Keratinocyte (primary cell): ENCODE measurements around the gene BTBD6. TPM values are rescaled to one million over a fixed set of nuclear protein-coding genes. Genes with fewer than 3 reads are reported as not detected.

Source experiments
- DNase-seq: peaks from one replicate; pipeline ENCODE4 v3.0.0-alpha.2; 2011; ENCODE audit warnings: low read depth, missing footprints, low spot score
- FAIRE-seq: peaks from 2 replicates; lab custom pipeline; 2011; peaks lifted over from hg19 to GRCh38; lab: Jason Lieb, UNC
- H2AFZ ChIP-seq: 2 replicates; pipeline ENCODE4 v1.6.0; 2012; ENCODE audit warnings: low read length, control low read depth, inconsistent platforms; ENCODE audit not compliant: control insufficient read depth
- H3K27ac ChIP-seq: 2 replicates; pipeline ENCODE4 v1.5.1; 2011; ENCODE audit warnings: low read length; ENCODE audit not compliant: control insufficient read depth, insufficient read depth
- H3K27me3 ChIP-seq: 3 replicates; pipeline ENCODE4 v1.6.0; 2011; ENCODE audit warnings: low read length; ENCODE audit not compliant: control insufficient read depth, insufficient read depth; ENCODE audit errors: extremely low read depth
- H3K36me3 ChIP-seq, 2 experiments: 2 replicates in 1 of 2; 3 replicates in 1 of 2; pipeline ENCODE4 v1.5.1; 2011; ENCODE audit warnings: low read length in 2 of 2, mild to moderate bottlenecking in 1 of 2; ENCODE audit not compliant: control insufficient read depth in 2 of 2, insufficient read depth in 2 of 2; ENCODE audit errors: extremely low read depth in 1 of 2
- H3K4me1 ChIP-seq: 3 replicates; pipeline ENCODE4 v1.5.1; 2011; ENCODE audit warnings: low read length; ENCODE audit not compliant: control insufficient read depth, insufficient read depth; ENCODE audit errors: extremely low read depth
- H3K4me2 ChIP-seq: 3 replicates; pipeline ENCODE4 v1.6.0; 2011; ENCODE audit warnings: low read depth, low read length; ENCODE audit not compliant: control insufficient read depth, insufficient read depth; ENCODE audit errors: extremely low read depth
- H3K4me3 ChIP-seq, 3 experiments: fragments of 200-600 bp in 1 of 3; sonication (generic) in 1 of 3; 2 replicates in 2 of 3; 3 replicates in 1 of 3; pipeline ENCODE4 v1.5.1; 2011 to 2016; ENCODE audit warnings: low read length in 3 of 3, mild to moderate bottlenecking in 3 of 3, control low read depth in 2 of 3, inconsistent platforms in 1 of 3, low read depth in 1 of 3, mixed read lengths in 1 of 3, mixed run types in 1 of 3, moderate library complexity in 1 of 3; ENCODE audit not compliant: control insufficient read depth in 2 of 3, insufficient read depth in 2 of 3; ENCODE audit errors: extremely low read depth in 1 of 3
- H3K79me2 ChIP-seq: 2 replicates; pipeline ENCODE4 v1.6.0; 2012; ENCODE audit warnings: low read length; ENCODE audit not compliant: control insufficient read depth, insufficient read depth
- H3K9ac ChIP-seq: 3 replicates; pipeline ENCODE4 v1.6.0; 2011; ENCODE audit warnings: low read length; ENCODE audit not compliant: control insufficient read depth, insufficient read depth; ENCODE audit errors: extremely low read depth
- H3K9me1 ChIP-seq: 3 replicates; pipeline ENCODE4 v1.6.0; 2011; ENCODE audit warnings: low read length; ENCODE audit not compliant: control insufficient read depth, insufficient read depth; ENCODE audit errors: extremely low read depth
- H3K9me3 ChIP-seq: 2 replicates; pipeline ENCODE4 v1.5.1; 2012; ENCODE audit warnings: low read depth, low read length; ENCODE audit not compliant: control insufficient read depth
- H4K20me1 ChIP-seq: 3 replicates; pipeline ENCODE4 v1.6.0; 2011; ENCODE audit warnings: low read length; ENCODE audit not compliant: control insufficient read depth, insufficient read depth; ENCODE audit errors: extremely low read depth
- EZH2 ChIP-seq: IDR thresholded peaks from one replicate; pipeline ENCODE4 v1.6.1; 2012; ENCODE audit warnings: inconsistent platforms, mild to moderate bottlenecking, low read length, moderate library complexity
- dilution Hi-C: fragments of 300-500 bp; cut with MboI; formaldehyde crosslinking; loops from one replicate; pipeline ENCODE4 v1.7.0; 2020; ENCODE audit warnings: low sequenced_read_pairs; ENCODE audit not compliant: extremely low pct_ligation_motif_present
- polyA plus RNA-seq, 5 experiments: library from polyadenylated mRNA; depleted of rRNA in 3 of 5; stranded (reverse) in 3 of 5; stranded (forward) in 1 of 5; unstranded in 1 of 5; fragments of >200 nt; gene quantifications; 1 replicate in 1 of 5; 2 replicates in 3 of 5; 3 replicates in 1 of 5; pipeline versions ENCODE4 v1.2.1 to v1.2.3, GENCODE V29; 2011 to 2012; ENCODE audit warnings: missing spikeins in 2 of 5, low read depth in 1 of 5, low replicate concordance in 1 of 5
- TF ChIP-seq, protein P1 (sequence below), 3 experiments: IDR thresholded peaks in 1 of 3; conservative IDR thresholded peaks in 1 of 3; optimal IDR thresholded peaks in 1 of 3; 2 replicates in 2 of 3; 3 replicates in 1 of 3; pipeline versions ENCODE3 to v1.5.1; 2011; ENCODE audit warnings: low read length in 3 of 3, mild to moderate bottlenecking in 3 of 3, moderate library complexity in 2 of 3, control low read depth in 1 of 3, inconsistent platforms in 1 of 3; ENCODE audit not compliant: insufficient read depth in 2 of 3; ENCODE audit errors: extremely low read depth in 1 of 3

BTBD6 gene
- polyA plus RNA-seq, 1 donor (not counting 4 experiments of a cell fraction or from before 2014, with no cell fraction given), result 22.2 TPM

DNA sequence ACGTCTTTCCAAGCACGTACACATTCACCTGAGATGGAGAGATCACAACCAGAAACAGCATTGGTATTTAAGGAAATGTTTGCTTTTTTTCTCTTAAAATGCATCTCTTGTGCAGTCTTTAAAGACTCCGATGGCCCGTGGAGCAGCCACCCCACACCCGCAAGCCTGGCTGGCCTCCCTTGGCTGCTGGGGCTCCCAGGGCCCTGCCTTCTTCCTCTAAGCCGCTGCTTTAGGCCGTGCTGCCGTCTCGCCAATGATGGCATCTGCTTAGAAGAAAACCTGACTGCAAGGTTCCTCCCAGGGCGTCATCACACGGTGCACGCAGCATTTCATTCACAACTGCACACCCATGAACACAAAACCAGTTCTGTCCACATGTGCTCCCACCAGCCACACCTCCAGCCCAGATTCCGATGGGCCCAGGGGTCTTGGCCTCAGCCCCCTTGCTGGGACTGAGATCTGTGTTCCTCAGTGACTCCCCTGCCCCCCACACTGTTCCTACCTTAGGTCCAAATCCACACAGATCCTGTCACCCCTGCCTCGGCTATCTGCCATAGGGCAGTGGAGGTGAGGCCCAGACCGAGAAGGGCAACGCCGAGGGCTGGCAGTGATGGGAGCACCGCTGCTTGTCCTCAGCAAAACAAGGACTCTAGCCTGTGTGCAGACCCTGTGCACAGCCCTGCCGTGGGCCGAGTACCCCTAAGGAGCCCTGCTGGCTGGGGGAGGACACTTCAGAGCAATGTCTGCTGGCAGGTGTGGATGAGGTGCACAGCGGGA is 4.4 kb downstream of the BTBD6 start:
- no peak overlapping the region for H3K27ac ChIP-seq
- peaks cover 16 to 17% of the 10 kb centered on the region in 2 experiments for H3K36me3 ChIP-seq
- no peak overlapping the region for H3K4me3 ChIP-seq
- H3K4me2 ChIP-seq, result no peak overlapping the region
- H3K9me3 ChIP-seq, result no peaks in the 10 kb centered on the region
- no peak overlapping the region for H3K9ac ChIP-seq
- DNase-seq (no peak), FAIRE-seq (no peak)
- dilution Hi-C loops, result no loop called here
- H3K27me3 ChIP-seq, result no peaks in the 10 kb centered on the region
- H2AFZ ChIP-seq, result no peak overlapping the region
- H3K79me2 ChIP-seq, result peaks cover 12% of the 10 kb centered on the region
- peaks cover 4% of the 10 kb centered on the region for H3K4me1 ChIP-seq
- H4K20me1 ChIP-seq, result no peaks in the 10 kb centered on the region
- TF ChIP-seq EZH2, result no peak
- TF ChIP-seq, protein P1, sequence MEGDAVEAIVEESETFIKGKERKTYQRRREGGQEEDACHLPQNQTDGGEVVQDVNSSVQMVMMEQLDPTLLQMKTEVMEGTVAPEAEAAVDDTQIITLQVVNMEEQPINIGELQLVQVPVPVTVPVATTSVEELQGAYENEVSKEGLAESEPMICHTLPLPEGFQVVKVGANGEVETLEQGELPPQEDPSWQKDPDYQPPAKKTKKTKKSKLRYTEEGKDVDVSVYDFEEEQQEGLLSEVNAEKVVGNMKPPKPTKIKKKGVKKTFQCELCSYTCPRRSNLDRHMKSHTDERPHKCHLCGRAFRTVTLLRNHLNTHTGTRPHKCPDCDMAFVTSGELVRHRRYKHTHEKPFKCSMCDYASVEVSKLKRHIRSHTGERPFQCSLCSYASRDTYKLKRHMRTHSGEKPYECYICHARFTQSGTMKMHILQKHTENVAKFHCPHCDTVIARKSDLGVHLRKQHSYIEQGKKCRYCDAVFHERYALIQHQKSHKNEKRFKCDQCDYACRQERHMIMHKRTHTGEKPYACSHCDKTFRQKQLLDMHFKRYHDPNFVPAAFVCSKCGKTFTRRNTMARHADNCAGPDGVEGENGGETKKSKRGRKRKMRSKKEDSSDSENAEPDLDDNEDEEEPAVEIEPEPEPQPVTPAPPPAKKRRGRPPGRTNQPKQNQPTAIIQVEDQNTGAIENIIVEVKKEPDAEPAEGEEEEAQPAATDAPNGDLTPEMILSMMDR (optimal IDR thresholded peaks at IDR 0.05 in 1 of 3, IDR thresholded peaks at IDR 0.05 in 1 of 3, conservative IDR thresholded peaks at IDR 0.05 in 1 of 3; ENCODE audit: extremely low read depth in 1 of 3, insufficient read depth in 2 of 3, low read length in 3 of 3), result no peak
- no peaks in the 10 kb centered on the region for H3K9me1 ChIP-seq

DNA sequence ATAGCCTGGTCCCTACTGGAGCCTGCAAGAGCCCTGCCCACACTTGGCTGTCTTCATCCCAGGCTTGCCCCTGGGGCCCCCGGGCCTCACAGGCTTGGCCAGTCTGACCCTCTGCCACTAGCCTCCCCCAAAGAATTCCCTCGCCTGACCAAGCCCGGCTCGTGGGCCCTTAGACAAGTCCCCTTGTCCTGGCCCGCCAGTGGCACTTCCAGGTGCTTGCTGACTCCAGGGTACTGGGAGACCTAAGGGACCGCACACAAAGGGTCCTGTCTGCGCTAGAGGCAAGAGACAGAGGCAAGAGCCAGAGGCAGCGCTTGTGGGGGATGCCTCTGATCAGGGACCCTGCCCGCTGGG is 5.0 kb downstream of the BTBD6 start:
- no peaks in the 10 kb centered on the region for H3K9me3 ChIP-seq
- no peaks in the 10 kb centered on the region for H4K20me1 ChIP-seq
- H3K27ac ChIP-seq, result no peak overlapping the region
- peaks cover 10% of the 10 kb centered on the region for H3K79me2 ChIP-seq
- H3K36me3 ChIP-seq, result peaks cover 16 to 17% of the 10 kb centered on the region in 2 experiments
- dilution Hi-C loops, result no loop called here
- no peak for TF ChIP-seq EZH2
- TF ChIP-seq, protein P1 (optimal IDR thresholded peaks at IDR 0.05 in 1 of 3, IDR thresholded peaks at IDR 0.05 in 1 of 3, conservative IDR thresholded peaks at IDR 0.05 in 1 of 3; ENCODE audit: extremely low read depth in 1 of 3, insufficient read depth in 2 of 3, low read length in 3 of 3), result no peak
- H3K4me1 ChIP-seq, result no peaks in the 10 kb centered on the region
- H3K4me3 ChIP-seq, result no peak overlapping the region
- no peak overlapping the region for H3K4me2 ChIP-seq
- no peak for DNase-seq
- no peak overlapping the region for H2AFZ ChIP-seq
- FAIRE-seq, result no peak
- no peaks in the 10 kb centered on the region for H3K9me1 ChIP-seq
- no peaks in the 10 kb centered on the region for H3K27me3 ChIP-seq
- H3K9ac ChIP-seq, result no peak overlapping the region
